Activated naive CD4-positive, alpha-beta T cell treated with anti-CD3 and anti-CD28 coated beads, Interleukin-2, amount 10 ng/mL, durations not matched to agents 7 days and 5 days (primary cell): ENCODE data around the gene FAT1.

Experiments
- CTCF ChIA-PET: fragments of 350-600 bp; sonication (Branson Sonifier 250); formaldehyde crosslinking; loops from one replicate; lab custom pipeline; 2021; ENCODE audit warnings: antibody characterized with exemption; lab: Charles Lee
- DNase-seq: peaks from one replicate; pipeline ENCODE4 v3.0.0-alpha.2; 2020
- H3K27ac Mint-ChIP-seq: one replicate; pipeline ENCODE4 v1.8.0; 2021; ENCODE audit warnings: mild to moderate bottlenecking, moderate library complexity, mixed read lengths
- H3K27me3 Mint-ChIP-seq: one replicate; pipeline ENCODE4 v1.8.0; 2021; ENCODE audit warnings: mild to moderate bottlenecking, mixed read lengths
- H3K36me3 Mint-ChIP-seq: one replicate; pipeline ENCODE4 v1.8.0; 2021; ENCODE audit warnings: mixed read lengths
- H3K4me1 Mint-ChIP-seq: one replicate; pipeline ENCODE4 v1.8.0; 2021; ENCODE audit warnings: mixed read lengths
- H3K4me3 Mint-ChIP-seq: one replicate; pipeline ENCODE4 v1.8.0; 2021; ENCODE audit warnings: mild to moderate bottlenecking, moderate library complexity, mixed read lengths
- H3K9me3 Mint-ChIP-seq: one replicate; pipeline ENCODE4 v1.8.0; 2021; ENCODE audit warnings: mixed read lengths

Gene FAT1

GRCh38 chr4:186724058-186724863, 605 bp upstream of the FAT1 start:
- H3K9me3 Mint-ChIP-seq = no peaks in the 10 kb centered on the region
- no peak overlapping the region for H3K4me3 Mint-ChIP-seq
- H3K4me1 Mint-ChIP-seq = peaks cover 16% of the 10 kb centered on the region
- peaks cover 61% of the 10 kb centered on the region for H3K27me3 Mint-ChIP-seq
- DNase-seq = no peak
- H3K36me3 Mint-ChIP-seq = peaks cover 5% of the 10 kb centered on the region
- H3K27ac Mint-ChIP-seq = no peak overlapping the region
- CTCF ChIA-PET = no interaction called here

- Mint-ChIP-seq H3K4me1 (peaks cover 16% of the 10 kb centered on the region), H3K27me3 (peaks cover 54% of the 10 kb centered on the region), H3K36me3 (peaks cover 5% of the 10 kb centered on the region), H3K9me3 (peaks cover 3% of the 10 kb centered on the region), H3K27ac (peak overlapping the region; percentile 68), H3K4me3 (peak overlapping the region; percentile 40)
- CTCF ChIA-PET = no interaction called here
- DNase-seq = no peak
Observed at GRCh38 chr4:186722796-186723291, 812 bp downstream of the FAT1 start.

- Mint-ChIP-seq H3K27me3 (peaks cover 29% of the 10 kb centered on the region), H3K27ac (no peak overlapping the region), H3K4me1 (peaks cover 9% of the 10 kb centered on the region), H3K4me3 (no peak overlapping the region), H3K9me3 (peaks cover 12% of the 10 kb centered on the region), H3K36me3 (peaks cover 5% of the 10 kb centered on the region)
- no peak for DNase-seq
- CTCF ChIA-PET = no interaction called here
Observed at GRCh38 chr4:186719925-186720694, 3.5 kb downstream of the FAT1 start.

- no peak overlapping the region for H3K27ac Mint-ChIP-seq
- no peak overlapping the region for H3K4me3 Mint-ChIP-seq
- peaks cover 4% of the 10 kb centered on the region for H3K27me3 Mint-ChIP-seq
- H3K36me3 Mint-ChIP-seq = peaks cover under 1% of the 10 kb centered on the region
- DNase-seq = no peak
- CTCF ChIA-PET = no interaction called here
- peaks cover under 1% of the 10 kb centered on the region for H3K4me1 Mint-ChIP-seq
- H3K9me3 Mint-ChIP-seq = peaks cover 21% of the 10 kb centered on the region
Observed at GRCh38 chr4:186717556-186717955, 6.1 kb downstream of the FAT1 start.

GRCh38 chr4:186715077-186715476, 8.6 kb downstream of the FAT1 start:
- Mint-ChIP-seq H3K27me3 (no peaks in the 10 kb centered on the region), H3K4me1 (no peaks in the 10 kb centered on the region), H3K36me3 (no peaks in the 10 kb centered on the region), H3K9me3 (peaks cover 21% of the 10 kb centered on the region), H3K4me3 (no peak overlapping the region), H3K27ac (no peak overlapping the region)
- no peak for DNase-seq
- CTCF ChIA-PET = no interaction called here

- Mint-ChIP-seq H3K27ac (no peak overlapping the region), H3K4me1 (no peaks in the 10 kb centered on the region), H3K4me3 (no peak overlapping the region), H3K36me3 (no peaks in the 10 kb centered on the region), H3K27me3 (no peaks in the 10 kb centered on the region), H3K9me3 (peaks cover 21% of the 10 kb centered on the region)
- no peak for DNase-seq
- CTCF ChIA-PET = no interaction called here
Observed at GRCh38 chr4:186714006-186714675, 9.5 kb downstream of the FAT1 start.

- Mint-ChIP-seq H3K27me3 (no peaks in the 10 kb centered on the region), H3K27ac (no peak overlapping the region), H3K9me3 (peaks cover 16% of the 10 kb centered on the region), H3K4me1 (no peaks in the 10 kb centered on the region), H3K4me3 (no peak overlapping the region), H3K36me3 (no peaks in the 10 kb centered on the region)
- CTCF ChIA-PET = no interaction called here
- no peak for DNase-seq
Observed at GRCh38 chr4:186712690-186713089, 11.0 kb downstream of the FAT1 start.

GRCh38 chr4:186710521-186711119, 13.0 kb downstream of the FAT1 start:
- DNase-seq = no peak
- Mint-ChIP-seq H3K27ac (no peak overlapping the region), H3K9me3 (peaks cover 9% of the 10 kb centered on the region), H3K4me1 (no peaks in the 10 kb centered on the region), H3K27me3 (no peaks in the 10 kb centered on the region), H3K36me3 (no peaks in the 10 kb centered on the region), H3K4me3 (no peak overlapping the region)
- CTCF ChIA-PET = no interaction called here

- H3K27me3 Mint-ChIP-seq = no peaks in the 10 kb centered on the region
- no peak overlapping the region for H3K27ac Mint-ChIP-seq
- H3K36me3 Mint-ChIP-seq = no peaks in the 10 kb centered on the region
- H3K4me3 Mint-ChIP-seq = no peak overlapping the region
- CTCF ChIA-PET = no interaction called here
- DNase-seq = no peak
- peaks cover 9% of the 10 kb centered on the region for H3K9me3 Mint-ChIP-seq
- no peaks in the 10 kb centered on the region for H3K4me1 Mint-ChIP-seq
Observed at GRCh38 chr4:186709517-186709916, 14.1 kb downstream of the FAT1 start.

- H3K4me3 Mint-ChIP-seq = no peak overlapping the region
- DNase-seq = no peak
- CTCF ChIA-PET = no interaction called here
- H3K27ac Mint-ChIP-seq = no peak overlapping the region
- H3K27me3 Mint-ChIP-seq = no peaks in the 10 kb centered on the region
- H3K9me3 Mint-ChIP-seq = peaks cover 6% of the 10 kb centered on the region
- H3K4me1 Mint-ChIP-seq = no peaks in the 10 kb centered on the region
- no peaks in the 10 kb centered on the region for H3K36me3 Mint-ChIP-seq
Observed at GRCh38 chr4:186708554-186708953, 15.1 kb downstream of the FAT1 start.

GRCh38 chr4:186707996-186708395, 15.7 kb downstream of the FAT1 start:
- CTCF ChIA-PET = no interaction called here
- Mint-ChIP-seq H3K27ac (no peak overlapping the region), H3K9me3 (peaks cover 3% of the 10 kb centered on the region), H3K27me3 (no peaks in the 10 kb centered on the region), H3K36me3 (no peaks in the 10 kb centered on the region), H3K4me3 (no peak overlapping the region), H3K4me1 (no peaks in the 10 kb centered on the region)
- DNase-seq = no peak

- CTCF ChIA-PET = no interaction called here
- no peak overlapping the region for H3K4me3 Mint-ChIP-seq
- DNase-seq = no peak
- no peaks in the 10 kb centered on the region for H3K4me1 Mint-ChIP-seq
- no peak overlapping the region for H3K27ac Mint-ChIP-seq
- no peaks in the 10 kb centered on the region for H3K36me3 Mint-ChIP-seq
- no peaks in the 10 kb centered on the region for H3K27me3 Mint-ChIP-seq
- peaks cover under 1% of the 10 kb centered on the region for H3K9me3 Mint-ChIP-seq
Observed at GRCh38 chr4:186707574-186707973, 16.1 kb downstream of the FAT1 start.

GRCh38 chr4:186704057-186704456, 19.6 kb downstream of the FAT1 start:
- H3K9me3 Mint-ChIP-seq = peaks cover 6% of the 10 kb centered on the region
- no peak overlapping the region for H3K27ac Mint-ChIP-seq
- no peaks in the 10 kb centered on the region for H3K4me1 Mint-ChIP-seq
- no peak for DNase-seq
- no peaks in the 10 kb centered on the region for H3K36me3 Mint-ChIP-seq
- CTCF ChIA-PET = no interaction called here
- no peak overlapping the region for H3K4me3 Mint-ChIP-seq
- no peaks in the 10 kb centered on the region for H3K27me3 Mint-ChIP-seq

- Mint-ChIP-seq H3K9me3 (peaks cover 6% of the 10 kb centered on the region), H3K4me1 (no peaks in the 10 kb centered on the region)
- DNase-seq = no peak
Observed at GRCh38 chr4:186703510-186703909, 20.1 kb downstream of the FAT1 start.

More at GRCh38 chr4:186703510-186703909, 20.1 kb downstream of the FAT1 start:
- CTCF ChIA-PET = no interaction called here
- no peaks in the 10 kb centered on the region for H3K27me3 Mint-ChIP-seq
- H3K36me3 Mint-ChIP-seq = no peaks in the 10 kb centered on the region
- H3K4me3 Mint-ChIP-seq = no peak overlapping the region
- no peak overlapping the region for H3K27ac Mint-ChIP-seq
